Liver (tissue), 9 donors: ENCODE measurements around the gene CYLD. TPM values are rescaled to one million over a fixed set of nuclear protein-coding genes. Genes with fewer than 3 reads are reported as not detected.

Experiments
- DNase-seq: peaks from one replicate; pipeline ENCODE4 v3.0.0-alpha.2; 2017; ENCODE audit warnings: low spot score
- H3K27ac ChIP-seq, 2 donors: one replicate each; pipeline ENCODE4 v1.7.0; 2013; ENCODE audit warnings: inconsistent platforms in 2 of 2, low read length in 2 of 2, control low read depth in 1 of 2, low read depth in 1 of 2, mild to moderate bottlenecking in 1 of 2
- H3K27me3 ChIP-seq, 4 donors: one replicate each; pipeline versions ENCODE4 v1.6.1 to v1.7.0; 2013; ENCODE audit warnings: low read length in 3 of 4, inconsistent platforms in 1 of 4, mild to moderate bottlenecking in 1 of 4, moderate library complexity in 1 of 4; ENCODE audit not compliant: control insufficient read depth in 4 of 4, insufficient read depth in 4 of 4
- H3K36me3 ChIP-seq, 4 donors: one replicate each; pipeline versions ENCODE4 v1.6.1 to v1.7.0; 2013; ENCODE audit warnings: low read length in 3 of 4, mild to moderate bottlenecking in 3 of 4, low read depth in 1 of 4, moderate library complexity in 1 of 4; ENCODE audit not compliant: control insufficient read depth in 4 of 4, insufficient read depth in 3 of 4
- H3K4me1 ChIP-seq, 4 donors: one replicate each; pipeline versions ENCODE4 v1.6.1 to v1.7.0; 2013; ENCODE audit warnings: low read length in 3 of 4, mild to moderate bottlenecking in 3 of 4, moderate library complexity in 1 of 4; ENCODE audit not compliant: control insufficient read depth in 4 of 4, insufficient read depth in 4 of 4
- H3K4me3 ChIP-seq, 3 donors: one replicate each; pipeline versions ENCODE4 v1.6.1 to v1.7.0; 2013; ENCODE audit warnings: low read length in 3 of 3, control low read depth in 1 of 3, low read depth in 1 of 3, mild to moderate bottlenecking in 1 of 3
- H3K9ac ChIP-seq, 2 donors: one replicate each; pipeline ENCODE4 v1.7.0; 2013; ENCODE audit warnings: low read length in 2 of 2, mild to moderate bottlenecking in 2 of 2, moderate library complexity in 2 of 2, control low read depth in 1 of 2, low read depth in 1 of 2
- H3K9me3 ChIP-seq, 4 donors: one replicate each; pipeline versions ENCODE4 v1.6.1 to v1.7.0; 2013; ENCODE audit warnings: low read length in 3 of 4; ENCODE audit not compliant: control insufficient read depth in 4 of 4
- FOXA1 ChIP-seq: IDR thresholded peaks from 2 replicates; pipeline ENCODE4 v1.6.1; 2016; ENCODE audit warnings: antibody characterized with exemption
- FOXA2 ChIP-seq: IDR thresholded peaks from 2 replicates; pipeline ENCODE4 v1.6.1; 2016; ENCODE audit warnings: antibody characterized with exemption
- HNF4A ChIP-seq, 2 donors: conservative IDR thresholded peaks; 2 replicates each; pipeline ENCODE4 v1.6.1; 2016; ENCODE audit warnings: antibody characterized with exemption in 2 of 2, mild to moderate bottlenecking in 2 of 2
- JUND ChIP-seq, 2 donors: IDR thresholded peaks; 2 replicates each; pipeline ENCODE4 v1.6.1; 2016; ENCODE audit warnings: antibody characterized with exemption in 2 of 2
- NR2F2 ChIP-seq: IDR thresholded peaks from 2 replicates; pipeline ENCODE4 v1.6.1; 2016; ENCODE audit warnings: antibody characterized with exemption
- RAD21 ChIP-seq, 2 donors: IDR thresholded peaks; 2 replicates each; pipeline ENCODE4 v1.6.1; 2016; ENCODE audit warnings: antibody characterized with exemption in 2 of 2, mild to moderate bottlenecking in 2 of 2
- RXRA ChIP-seq, 2 donors: IDR thresholded peaks; 2 replicates each; pipeline ENCODE4 v1.6.1; 2017 to 2018; ENCODE audit warnings: antibody characterized with exemption in 2 of 2, mild to moderate bottlenecking in 1 of 2
- TAF1 ChIP-seq: conservative IDR thresholded peaks from 2 replicates; pipeline ENCODE4 v1.6.1; 2016; ENCODE audit warnings: antibody characterized with exemption, mild to moderate bottlenecking
- YY1 ChIP-seq: IDR thresholded peaks from 2 replicates; pipeline ENCODE4 v1.6.1; 2016; ENCODE audit warnings: antibody characterized with exemption, mild to moderate bottlenecking
- WGBS: extraction: QIAGEN DNeasy Blood & Tissue Kit; methylation state at CpG from one replicate; pipeline ENCODE4 v1.1.7; 2013; 5-methylcytosine and 5-hydroxymethylcytosine counted together
- polyA plus RNA-seq, 2 donors: library from polyadenylated mRNA; stranded (reverse) in 1 of 2; unstranded in 1 of 2; fragments of 200-250 nt in 1 of 2; fragments of >200 nt in 1 of 2; fragmentation: Nextera tagmentation in 1 of 2; extraction: Ambion mirVana in 1 of 2; gene quantifications; one replicate each; pipeline versions ENCODE4 v1.2.1 to v1.2.3, GENCODE V29; 2013 to 2015
- total RNA-seq, 2 donors: library from RNA; depleted of rRNA; stranded (reverse); fragments of >200 nt; gene quantifications; one replicate each; pipeline ENCODE4 v1.2.3, GENCODE V29; 2014
- TF ChIP-seq, protein P1 (sequence below): IDR thresholded peaks from 2 replicates; pipeline ENCODE4 v1.6.1; 2016; ENCODE audit warnings: antibody characterized with exemption
- TF ChIP-seq, protein P2 (sequence below): IDR thresholded peaks from 2 replicates; pipeline ENCODE4 v1.6.1; 2016; ENCODE audit warnings: antibody characterized with exemption, mild to moderate bottlenecking
- TF ChIP-seq, protein P3 (sequence below): IDR thresholded peaks from 2 replicates; pipeline ENCODE4 v1.6.1; 2016; ENCODE audit warnings: antibody characterized with exemption
- TF ChIP-seq, protein P4 (sequence below): fragments of 150-350 bp; IDR thresholded peaks from 2 replicates; pipeline ENCODE4 v1.5.1; 2017; ENCODE audit warnings: improper control_type of control experiment, low read depth, low read length; ENCODE audit not compliant: missing input control
- TF ChIP-seq, protein P5 (sequence below): IDR thresholded peaks from 2 replicates; pipeline ENCODE4 v1.6.1; 2016; ENCODE audit warnings: antibody characterized with exemption
- donor health status: healthy.
- donor health status: healthy.
- donor health status: healthy.
- donor health status: healthy.
- donor health status: healthy.

Gene CYLD
- total and polyA plus RNA-seq, 4 donors: 8.2 to 42.7 (median 13.8) TPM

DNA sequence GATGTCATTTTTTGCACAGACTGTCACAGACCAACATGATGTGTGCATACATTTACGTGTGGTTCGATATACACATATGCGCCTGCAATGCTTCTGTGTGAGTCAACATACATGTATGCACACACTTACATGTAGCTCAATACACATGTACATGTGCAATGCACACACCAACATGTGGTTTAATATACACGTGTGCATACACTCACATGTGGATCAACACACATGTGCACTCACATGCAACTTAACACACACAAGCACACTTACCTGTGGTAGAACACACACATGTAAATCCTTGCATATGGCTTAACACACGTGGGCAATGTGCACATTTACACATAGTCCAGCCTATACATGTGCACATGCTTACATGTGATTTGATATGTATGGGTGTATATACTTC, 97.5 kb downstream of the CYLD start:
- Histone ChIP-seq H3K4me3 (no peak overlapping the region), H3K9ac (no peak overlapping the region), H3K9me3 (no peaks in the 10 kb centered on the region), H3K36me3 (no peaks in the 10 kb centered on the region), H3K4me1 (peaks cover 11 to 58% (median 38%) of the 10 kb centered on the region in 4 donors), H3K27me3 (no peaks in the 10 kb centered on the region), H3K27ac (peak overlapping the region; percentile 51 to 58)
- TF ChIP-seq, protein P1, sequence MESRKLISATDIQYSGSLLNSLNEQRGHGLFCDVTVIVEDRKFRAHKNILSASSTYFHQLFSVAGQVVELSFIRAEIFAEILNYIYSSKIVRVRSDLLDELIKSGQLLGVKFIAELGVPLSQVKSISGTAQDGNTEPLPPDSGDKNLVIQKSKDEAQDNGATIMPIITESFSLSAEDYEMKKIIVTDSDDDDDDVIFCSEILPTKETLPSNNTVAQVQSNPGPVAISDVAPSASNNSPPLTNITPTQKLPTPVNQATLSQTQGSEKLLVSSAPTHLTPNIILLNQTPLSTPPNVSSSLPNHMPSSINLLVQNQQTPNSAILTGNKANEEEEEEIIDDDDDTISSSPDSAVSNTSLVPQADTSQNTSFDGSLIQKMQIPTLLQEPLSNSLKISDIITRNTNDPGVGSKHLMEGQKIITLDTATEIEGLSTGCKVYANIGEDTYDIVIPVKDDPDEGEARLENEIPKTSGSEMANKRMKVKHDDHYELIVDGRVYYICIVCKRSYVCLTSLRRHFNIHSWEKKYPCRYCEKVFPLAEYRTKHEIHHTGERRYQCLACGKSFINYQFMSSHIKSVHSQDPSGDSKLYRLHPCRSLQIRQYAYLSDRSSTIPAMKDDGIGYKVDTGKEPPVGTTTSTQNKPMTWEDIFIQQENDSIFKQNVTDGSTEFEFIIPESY: no peak
- no peak for TF ChIP-seq RAD21 (IDR thresholded peaks at IDR 0.05)
- TF ChIP-seq FOXA1: no peak
- no peak for TF ChIP-seq FOXA2
- TF ChIP-seq, protein P2, sequence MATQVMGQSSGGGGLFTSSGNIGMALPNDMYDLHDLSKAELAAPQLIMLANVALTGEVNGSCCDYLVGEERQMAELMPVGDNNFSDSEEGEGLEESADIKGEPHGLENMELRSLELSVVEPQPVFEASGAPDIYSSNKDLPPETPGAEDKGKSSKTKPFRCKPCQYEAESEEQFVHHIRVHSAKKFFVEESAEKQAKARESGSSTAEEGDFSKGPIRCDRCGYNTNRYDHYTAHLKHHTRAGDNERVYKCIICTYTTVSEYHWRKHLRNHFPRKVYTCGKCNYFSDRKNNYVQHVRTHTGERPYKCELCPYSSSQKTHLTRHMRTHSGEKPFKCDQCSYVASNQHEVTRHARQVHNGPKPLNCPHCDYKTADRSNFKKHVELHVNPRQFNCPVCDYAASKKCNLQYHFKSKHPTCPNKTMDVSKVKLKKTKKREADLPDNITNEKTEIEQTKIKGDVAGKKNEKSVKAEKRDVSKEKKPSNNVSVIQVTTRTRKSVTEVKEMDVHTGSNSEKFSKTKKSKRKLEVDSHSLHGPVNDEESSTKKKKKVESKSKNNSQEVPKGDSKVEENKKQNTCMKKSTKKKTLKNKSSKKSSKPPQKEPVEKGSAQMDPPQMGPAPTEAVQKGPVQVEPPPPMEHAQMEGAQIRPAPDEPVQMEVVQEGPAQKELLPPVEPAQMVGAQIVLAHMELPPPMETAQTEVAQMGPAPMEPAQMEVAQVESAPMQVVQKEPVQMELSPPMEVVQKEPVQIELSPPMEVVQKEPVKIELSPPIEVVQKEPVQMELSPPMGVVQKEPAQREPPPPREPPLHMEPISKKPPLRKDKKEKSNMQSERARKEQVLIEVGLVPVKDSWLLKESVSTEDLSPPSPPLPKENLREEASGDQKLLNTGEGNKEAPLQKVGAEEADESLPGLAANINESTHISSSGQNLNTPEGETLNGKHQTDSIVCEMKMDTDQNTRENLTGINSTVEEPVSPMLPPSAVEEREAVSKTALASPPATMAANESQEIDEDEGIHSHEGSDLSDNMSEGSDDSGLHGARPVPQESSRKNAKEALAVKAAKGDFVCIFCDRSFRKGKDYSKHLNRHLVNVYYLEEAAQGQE: no peak
- TF ChIP-seq HNF4A (conservative IDR thresholded peaks at IDR 0.05): no peak
- no peak for TF ChIP-seq RXRA (IDR thresholded peaks at IDR 0.05)
- no peak for TF ChIP-seq NR2F2
- TF ChIP-seq, protein P3, sequence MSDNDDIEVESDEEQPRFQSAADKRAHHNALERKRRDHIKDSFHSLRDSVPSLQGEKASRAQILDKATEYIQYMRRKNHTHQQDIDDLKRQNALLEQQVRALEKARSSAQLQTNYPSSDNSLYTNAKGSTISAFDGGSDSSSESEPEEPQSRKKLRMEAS: no peak
- TF ChIP-seq YY1: no peak
- TF ChIP-seq TAF1: no peak
- DNase-seq: no peak
- WGBS: 89% methylated on average over 5 of the region's 5 CpGs

DNA sequence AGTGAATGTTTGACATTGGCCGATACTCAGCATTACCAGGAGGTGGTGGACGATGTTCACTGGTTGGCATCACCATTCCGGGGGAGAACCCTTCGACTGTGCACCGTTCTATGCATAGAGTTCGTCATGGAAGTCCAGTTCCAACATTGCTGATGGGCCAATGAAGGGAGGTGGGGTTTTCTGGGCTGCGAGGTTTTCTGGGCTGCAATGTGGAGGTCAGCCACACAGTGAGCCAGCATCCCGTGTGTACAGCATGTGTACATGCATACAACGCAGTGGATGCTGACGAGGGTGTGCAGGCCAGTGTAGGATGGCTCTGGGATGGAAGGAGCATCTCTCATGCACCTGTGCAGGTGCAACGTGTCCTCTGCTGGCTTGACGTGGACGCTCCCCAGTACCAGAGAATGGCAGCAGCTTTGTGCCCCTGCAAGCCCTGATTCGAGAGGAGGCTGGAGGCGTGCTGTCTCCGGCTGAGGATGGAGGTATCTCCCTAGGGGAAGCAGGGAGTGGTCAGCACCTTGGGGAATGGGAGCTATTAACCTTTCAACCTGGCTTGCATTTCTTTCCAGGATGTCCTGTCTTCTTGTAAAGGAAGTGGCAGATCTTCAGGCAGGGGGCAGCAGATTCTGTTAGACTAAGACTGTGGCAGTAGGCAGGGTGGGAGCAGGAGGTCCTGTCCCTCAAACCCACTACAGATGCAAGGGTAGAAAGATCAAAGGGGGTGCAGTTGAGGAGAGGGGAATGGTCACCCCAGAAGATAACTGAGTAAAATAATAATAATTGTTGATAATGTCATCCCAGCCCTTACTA, 98.2 kb downstream of the CYLD start:
- 88% methylated on average over 16 of the region's 16 CpGs for WGBS
- TF ChIP-seq, protein P1: no peak
- TF ChIP-seq, protein P4, sequence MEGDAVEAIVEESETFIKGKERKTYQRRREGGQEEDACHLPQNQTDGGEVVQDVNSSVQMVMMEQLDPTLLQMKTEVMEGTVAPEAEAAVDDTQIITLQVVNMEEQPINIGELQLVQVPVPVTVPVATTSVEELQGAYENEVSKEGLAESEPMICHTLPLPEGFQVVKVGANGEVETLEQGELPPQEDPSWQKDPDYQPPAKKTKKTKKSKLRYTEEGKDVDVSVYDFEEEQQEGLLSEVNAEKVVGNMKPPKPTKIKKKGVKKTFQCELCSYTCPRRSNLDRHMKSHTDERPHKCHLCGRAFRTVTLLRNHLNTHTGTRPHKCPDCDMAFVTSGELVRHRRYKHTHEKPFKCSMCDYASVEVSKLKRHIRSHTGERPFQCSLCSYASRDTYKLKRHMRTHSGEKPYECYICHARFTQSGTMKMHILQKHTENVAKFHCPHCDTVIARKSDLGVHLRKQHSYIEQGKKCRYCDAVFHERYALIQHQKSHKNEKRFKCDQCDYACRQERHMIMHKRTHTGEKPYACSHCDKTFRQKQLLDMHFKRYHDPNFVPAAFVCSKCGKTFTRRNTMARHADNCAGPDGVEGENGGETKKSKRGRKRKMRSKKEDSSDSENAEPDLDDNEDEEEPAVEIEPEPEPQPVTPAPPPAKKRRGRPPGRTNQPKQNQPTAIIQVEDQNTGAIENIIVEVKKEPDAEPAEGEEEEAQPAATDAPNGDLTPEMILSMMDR: peak; percentile 16
- TF ChIP-seq, protein P5, sequence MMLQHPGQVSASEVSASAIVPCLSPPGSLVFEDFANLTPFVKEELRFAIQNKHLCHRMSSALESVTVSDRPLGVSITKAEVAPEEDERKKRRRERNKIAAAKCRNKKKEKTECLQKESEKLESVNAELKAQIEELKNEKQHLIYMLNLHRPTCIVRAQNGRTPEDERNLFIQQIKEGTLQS: no peak
- TF ChIP-seq YY1 (no peak), NR2F2 (no peak), RAD21 (IDR thresholded peaks at IDR 0.05) (peak; percentile 45 to 61), JUND (IDR thresholded peaks at IDR 0.05) (no peak)

More for the DNA sequence above, 98.2 kb downstream of the CYLD start:
- Histone ChIP-seq H3K27me3 (no peaks in the 10 kb centered on the region), H3K9ac (no peak overlapping the region), H3K36me3 (no peaks in the 10 kb centered on the region), H3K27ac (peak overlapping the region; percentile 51 to 58), H3K9me3 (no peaks in the 10 kb centered on the region), H3K4me1 (peaks cover 12 to 66% (median 44%) of the 10 kb centered on the region in 4 donors), H3K4me3 (no peak overlapping the region)
- DNase-seq: no peak
